ENCODE data around the gene INPP4B.

GRCh38 chr4:142574306-142574705 is 271.8 kb downstream of the INPP4B start:
- TF ChIP-seq CTCF (IDR thresholded peaks at IDR 0.05) (no peak), POLR2A (IDR thresholded peaks at IDR 0.05) (no peak)

Data from body of pancreas (tissue), 4 donors.